Hypothalamus (tissue), 51 donors: ENCODE results near the gene BRINP2.
A peak's percentile ranks its signal among the peaks of the same experiment; 100 is the strongest.
"Not testable (repeated sequence)": the region's sequence is repeated elsewhere in the genome, so short reads cannot be mapped to it uniquely, and the experiment has no call there.

Experiments
- DNase-seq, 51 donors: peaks; one replicate each; lab custom pipeline; 2025; lab: John Stamatoyannopoulos, UW

BRINP2 gene

DNA sequence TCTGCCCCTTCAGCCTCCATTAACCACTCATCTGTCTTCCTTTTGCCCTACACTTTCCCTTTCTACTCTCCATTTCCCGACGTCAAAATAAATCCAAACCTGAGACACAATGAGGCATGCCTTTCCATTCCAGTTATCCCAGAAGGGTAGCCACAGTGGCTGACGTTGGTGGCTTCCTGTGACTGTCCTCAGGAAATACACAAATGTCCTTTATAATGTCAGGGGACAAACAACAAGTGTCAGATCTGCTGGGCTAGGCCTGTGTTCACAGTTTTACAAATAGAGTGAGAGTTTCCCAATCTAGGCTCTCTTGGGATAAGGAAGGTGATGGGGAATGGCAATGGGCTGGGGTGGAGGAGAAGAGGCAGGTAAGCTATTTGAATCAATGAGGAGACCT is 135.3 kb downstream of the BRINP2 start:
- peak in 1 of 51 donors; percentile 60 for DNase-seq

DNA sequence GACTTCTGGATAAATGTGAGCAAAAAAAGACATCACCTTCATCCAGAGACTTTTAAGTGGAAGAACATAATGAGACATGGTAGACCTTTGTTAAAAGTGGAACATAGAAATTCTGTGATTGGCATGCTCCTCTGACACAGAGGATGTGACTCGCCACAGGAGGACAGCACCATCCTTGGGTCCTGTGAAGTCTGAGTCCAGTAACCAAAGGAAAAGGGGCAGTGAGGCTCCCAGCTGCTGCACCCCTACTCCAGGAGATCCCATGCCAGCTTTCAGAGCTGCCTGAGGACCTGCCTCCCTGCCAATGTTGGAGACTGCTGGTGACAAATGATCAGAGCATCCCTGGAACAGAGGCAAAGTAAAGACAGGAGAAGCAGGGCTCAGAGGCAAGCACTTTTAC is 136.2 kb downstream of the BRINP2 start:
- peak in 12 of 51 donors; percentile 6 to 44 (median 22) for DNase-seq

DNA sequence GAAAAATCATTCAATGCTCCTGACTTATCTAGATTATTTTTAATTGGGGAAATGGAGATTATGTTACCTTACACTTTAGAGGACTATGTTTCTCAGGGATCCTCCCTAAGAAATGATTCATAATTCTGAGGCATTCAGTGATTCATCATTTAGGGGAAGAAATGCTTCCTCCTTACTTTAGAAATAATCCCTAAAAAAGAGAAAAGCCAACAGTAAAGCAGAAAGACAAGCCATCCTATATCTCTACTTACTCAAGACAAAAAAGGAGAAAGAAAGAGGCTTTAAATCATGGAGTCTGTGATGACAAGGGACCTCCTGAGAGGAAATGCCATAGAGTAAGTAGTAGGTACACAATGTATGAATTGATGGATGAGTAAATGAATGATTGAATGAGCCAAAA is 137.0 kb downstream of the BRINP2 start:
- no peak for DNase-seq

DNA sequence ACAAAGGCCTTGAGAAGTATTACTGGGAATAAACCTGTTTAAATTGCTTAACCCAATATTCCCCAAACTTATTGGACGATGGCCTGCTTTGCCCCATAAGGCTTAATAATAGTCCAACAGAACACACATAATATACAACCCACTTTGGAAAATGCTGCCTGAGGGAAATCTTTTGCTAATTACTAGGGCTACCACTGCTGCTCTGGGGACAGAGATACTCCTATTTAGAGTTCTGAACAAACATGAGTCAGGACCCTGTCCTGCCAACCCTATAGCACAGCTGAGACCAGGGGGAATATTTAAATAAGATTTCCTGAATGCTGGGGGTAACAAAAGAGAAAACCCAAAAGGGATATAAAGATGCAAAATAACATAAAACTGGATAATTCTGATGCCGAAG is 139.1 kb downstream of the BRINP2 start:
- peak in 2 of 51 donors; percentile 65 to 84 for DNase-seq

DNA sequence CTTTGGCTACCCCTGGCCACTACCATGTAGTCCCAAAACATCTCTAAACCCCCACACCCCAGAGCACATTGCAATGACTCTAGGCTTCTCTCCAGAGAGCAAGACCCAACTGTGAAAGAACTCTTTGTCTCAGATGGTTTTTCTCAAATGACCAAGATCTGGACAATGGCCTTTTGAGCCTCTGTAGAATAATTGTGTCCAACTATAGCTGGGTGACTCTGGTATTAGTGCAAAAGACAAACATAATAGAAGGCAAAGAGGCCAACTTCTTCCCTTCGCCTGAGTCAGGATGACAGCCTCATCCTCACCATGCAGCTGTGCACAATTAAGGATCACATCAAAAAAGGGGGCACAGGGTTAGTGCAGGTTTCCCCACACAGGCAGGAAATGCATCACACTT is 139.6 kb downstream of the BRINP2 start:
- DNase-seq = peak in 21 of 51 donors; percentile 13 to 86 (median 57)

DNA sequence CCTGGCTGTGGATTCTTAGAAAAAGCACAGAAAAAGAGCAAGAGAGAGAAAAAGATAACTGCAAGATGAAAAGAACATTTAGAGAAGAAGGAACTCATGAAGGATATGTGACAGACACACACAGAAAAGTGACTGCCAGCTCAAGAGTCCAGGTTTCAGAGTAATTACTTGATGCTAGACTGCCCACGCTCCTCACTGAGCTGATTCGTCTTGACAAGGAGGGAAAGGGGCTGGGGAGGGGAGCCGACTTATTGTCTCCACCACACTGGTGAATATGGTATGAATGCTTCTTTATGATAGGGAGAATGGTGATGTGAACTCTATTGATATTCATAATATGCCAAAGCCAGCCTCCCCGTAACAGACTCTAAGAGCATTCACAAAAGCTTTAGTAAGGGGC is 140.4 kb downstream of the BRINP2 start:
- DNase-seq = peak in 6 of 51 donors; percentile 5 to 55 (median 22)

DNA sequence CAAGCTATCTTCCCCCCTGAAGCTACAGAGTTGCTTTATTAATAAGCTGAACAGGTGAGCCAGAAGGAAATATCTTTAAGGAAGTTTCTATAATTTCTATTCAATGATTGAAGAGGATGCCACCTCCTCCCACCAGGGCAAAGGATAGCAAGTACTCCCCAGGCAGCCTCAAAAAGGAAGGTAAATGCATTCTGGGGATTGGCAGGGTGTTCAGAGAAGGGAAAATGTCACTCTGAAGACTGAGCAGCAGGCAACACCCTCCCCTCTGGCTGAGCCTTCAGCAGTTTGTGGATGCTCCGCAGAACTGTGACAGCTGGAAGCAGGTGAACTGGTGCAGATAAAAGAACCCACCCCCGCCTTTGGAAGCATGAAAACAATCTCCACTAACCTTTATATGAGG is 140.8 kb downstream of the BRINP2 start:
- DNase-seq = peak in 2 of 51 donors; percentile 52 to 55

DNA sequence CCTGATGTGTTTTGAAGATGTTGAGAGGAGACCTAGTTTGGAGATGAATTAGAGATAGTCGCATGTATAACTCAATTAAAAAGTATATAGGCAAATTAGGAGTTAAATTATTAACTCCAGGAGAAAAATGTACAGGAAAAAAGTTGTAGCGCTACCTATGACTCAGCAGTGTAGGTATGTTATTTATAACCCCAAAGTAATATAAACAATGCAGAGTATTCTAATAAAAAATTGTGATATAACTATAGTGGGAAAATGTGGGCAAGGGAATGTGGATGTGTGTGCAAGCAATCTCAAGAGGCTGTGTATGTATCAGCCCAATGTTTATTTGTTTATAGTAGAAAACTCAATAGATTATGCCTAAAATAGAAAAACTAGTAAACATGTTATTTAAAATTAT is 144.5 kb downstream of the BRINP2 start:
- no peak for DNase-seq

DNA sequence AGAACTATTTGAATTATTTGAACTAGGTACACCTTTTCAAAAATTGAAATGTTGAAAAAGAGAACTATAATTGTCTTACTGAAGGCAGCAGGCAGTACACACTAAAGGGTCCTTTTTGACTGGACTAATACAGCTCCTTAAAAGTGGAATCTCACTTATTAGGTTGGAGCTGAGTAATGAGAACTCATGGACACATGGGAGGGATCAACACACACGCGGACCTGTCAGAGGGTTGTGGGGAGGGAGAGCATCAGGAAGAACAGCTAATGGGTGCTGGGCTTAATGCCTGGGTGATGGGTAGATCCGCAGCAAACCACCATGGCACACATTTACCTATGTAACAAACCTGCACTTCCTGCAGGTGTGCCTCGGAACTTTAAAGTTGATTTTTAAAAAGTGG is 145.0 kb downstream of the BRINP2 start:
- DNase-seq = no peak

DNA sequence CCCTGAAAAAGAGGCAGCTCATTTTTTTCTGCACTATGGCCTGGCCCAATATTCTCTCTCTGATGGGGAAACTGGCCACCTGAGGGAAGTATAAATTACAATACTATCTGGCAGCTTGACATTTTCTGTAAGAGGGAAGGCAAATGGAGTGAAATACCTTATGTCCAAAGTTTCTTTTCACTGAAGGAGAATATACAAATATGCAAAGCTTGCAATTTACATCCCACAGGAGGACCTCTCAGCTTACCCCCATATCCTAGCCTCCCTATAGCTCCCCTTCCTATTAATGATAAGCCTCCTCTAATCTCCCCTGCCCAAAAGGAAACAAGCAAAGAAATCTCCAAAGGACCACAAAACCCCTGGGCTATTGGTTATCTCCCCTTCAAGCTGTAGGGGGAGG is 150.7 kb downstream of the BRINP2 start:
- not testable (repeated sequence) for DNase-seq

DNA sequence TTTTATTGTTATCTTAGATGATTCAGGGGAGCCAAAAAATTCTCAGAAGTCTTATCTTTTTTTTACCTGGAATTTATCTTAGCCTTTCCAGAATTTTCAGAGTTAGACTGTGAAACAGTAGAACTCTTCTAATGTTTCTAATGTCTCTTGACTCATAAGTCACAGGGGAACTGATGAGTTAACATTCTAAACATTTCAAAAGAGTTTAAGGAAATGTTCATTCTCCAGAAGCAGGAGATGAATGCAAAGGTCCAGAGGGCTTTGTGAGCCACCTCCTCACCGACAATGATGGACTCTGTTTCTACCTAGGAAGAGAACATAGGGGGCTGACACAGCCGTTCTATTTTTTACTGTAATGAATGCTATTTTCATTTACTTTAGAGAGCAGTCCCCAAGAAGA is 157.5 kb downstream of the BRINP2 start:
- no peak for DNase-seq

DNA sequence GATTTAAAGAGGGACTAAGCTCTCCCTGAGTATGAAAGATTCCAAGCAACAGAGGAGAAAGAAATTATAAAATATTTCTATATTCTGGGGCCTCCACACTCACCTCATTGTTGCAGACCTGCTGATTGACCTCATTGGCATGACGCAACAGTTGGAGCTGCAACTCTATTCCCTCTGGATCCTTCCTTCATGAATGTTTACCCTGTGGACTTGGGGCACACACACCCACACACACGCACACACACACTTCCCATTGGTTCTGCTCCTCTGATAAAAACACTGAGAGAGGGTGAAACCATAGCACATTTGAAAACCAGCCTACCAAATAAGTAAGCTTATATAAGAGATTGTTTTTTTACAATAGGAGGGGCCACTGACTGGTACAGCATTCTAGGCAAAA is 159.1 kb downstream of the BRINP2 start:
- DNase-seq = no peak
